HG03108 (cell line): Measurements from ENCODE around the gene SPSB1.

Experiments used
- ATAC-seq: cut with Tn5 transposase; IDR thresholded peaks from one replicate; pipeline ENCODE4 v1.9.1; 2021; ENCODE audit warnings: moderate library complexity; ENCODE audit not compliant: unreplicated experiment

Gene SPSB1

DNA sequence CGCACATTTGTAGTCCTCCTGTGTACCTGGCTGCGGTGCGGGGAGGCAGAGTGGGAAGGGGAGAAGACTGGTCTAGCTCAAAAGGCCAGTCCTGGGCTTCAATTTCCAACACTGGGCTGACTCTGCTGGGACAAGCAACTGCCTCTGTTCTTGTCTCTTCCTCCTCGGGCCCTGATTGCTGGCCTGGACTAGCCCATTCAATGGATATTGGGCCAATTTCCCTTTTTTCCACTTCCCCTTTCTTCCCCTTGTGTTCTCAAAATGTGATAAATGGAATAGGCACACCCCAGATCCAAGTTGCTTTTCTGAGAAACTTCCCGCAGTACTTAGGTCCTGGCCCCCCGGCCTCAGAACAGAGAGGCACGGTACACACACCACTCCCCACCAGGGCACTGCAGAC is 48.2 kb downstream of the SPSB1 start:
- ATAC-seq = no peak

DNA sequence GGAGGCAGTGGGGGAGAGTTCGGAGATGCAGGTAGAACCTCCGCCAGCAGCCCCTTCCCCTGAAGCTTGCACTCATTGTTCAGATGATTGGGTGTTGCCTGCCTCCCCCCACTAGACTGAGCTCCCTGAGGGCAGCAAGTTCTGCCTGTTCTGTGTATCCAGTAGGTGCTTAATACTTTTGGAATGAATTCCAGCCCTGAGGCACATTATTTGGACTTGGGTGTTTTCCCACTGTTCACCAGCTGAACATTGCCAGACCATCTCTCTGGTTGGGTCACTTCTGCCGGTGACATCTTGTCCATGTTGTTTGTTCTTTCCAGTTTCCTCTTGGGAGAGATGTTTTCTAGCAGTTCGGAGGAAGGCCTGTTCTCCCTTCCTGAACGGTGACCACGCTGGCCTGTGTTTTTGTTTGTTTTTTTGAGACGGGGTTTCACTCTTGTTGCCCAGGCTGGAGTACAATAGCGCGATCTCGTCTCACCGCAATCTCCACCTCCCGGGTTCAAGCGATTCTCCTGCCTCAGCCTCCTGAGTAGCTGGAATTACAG is 48.7 kb downstream of the SPSB1 start:
- ATAC-seq = no peak

DNA sequence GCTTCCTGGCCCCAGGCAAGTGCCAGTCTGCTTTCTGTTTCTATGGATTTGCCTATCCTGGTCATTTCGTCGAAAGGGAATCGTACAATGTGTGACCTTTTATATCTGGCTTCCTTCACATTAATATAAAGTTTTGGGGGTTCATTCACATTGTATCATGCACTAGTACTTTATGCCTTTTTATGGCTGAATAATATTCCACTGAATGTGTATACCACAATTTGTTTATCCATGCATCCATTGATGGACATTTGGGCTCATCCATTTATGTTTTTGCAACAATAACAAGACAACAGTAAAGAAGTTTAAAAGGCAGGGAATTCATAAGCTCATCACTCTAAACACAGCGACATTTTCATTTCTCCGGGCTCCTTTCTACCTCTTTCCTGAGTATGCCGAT is 50.6 kb downstream of the SPSB1 start:
- ATAC-seq = no peak

DNA sequence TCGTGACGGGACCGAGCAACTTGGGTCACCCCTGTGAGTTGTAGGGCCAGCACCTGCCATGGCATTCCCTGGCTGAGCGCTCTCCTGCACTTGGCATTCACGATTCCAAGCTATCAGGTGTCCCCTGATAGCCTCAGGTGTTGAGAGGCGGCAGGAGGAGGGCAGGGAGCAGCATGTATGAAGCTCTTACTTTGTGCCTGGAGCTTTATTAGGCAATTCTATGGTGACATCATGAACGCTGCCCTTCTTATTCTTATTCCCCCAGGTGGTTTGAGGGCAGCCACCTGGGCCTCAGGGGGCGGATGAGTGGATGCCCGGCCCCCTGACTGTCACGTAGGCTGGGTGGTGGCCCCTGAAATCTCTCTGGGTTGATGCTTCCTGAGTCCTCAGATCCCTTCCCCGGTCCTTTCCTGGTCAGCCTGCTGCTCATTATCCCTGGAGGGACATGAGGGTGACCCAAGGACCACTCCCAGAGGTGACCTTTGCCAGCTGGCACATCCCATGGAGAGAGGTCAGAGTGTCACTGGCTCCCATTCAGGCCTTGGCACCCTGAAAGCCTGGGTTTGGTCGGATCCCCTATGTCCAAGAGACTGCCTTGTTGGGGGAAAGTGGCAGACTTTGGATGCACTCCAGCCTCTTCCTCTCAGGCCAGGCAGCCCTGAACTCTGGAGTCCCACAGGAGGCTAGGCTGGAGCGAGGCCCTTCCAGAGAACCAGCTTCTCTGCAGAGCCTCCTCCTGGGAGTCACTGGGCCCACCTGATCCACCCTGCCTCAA is 51.9 kb downstream of the SPSB1 start:
- ATAC-seq = no peak

DNA sequence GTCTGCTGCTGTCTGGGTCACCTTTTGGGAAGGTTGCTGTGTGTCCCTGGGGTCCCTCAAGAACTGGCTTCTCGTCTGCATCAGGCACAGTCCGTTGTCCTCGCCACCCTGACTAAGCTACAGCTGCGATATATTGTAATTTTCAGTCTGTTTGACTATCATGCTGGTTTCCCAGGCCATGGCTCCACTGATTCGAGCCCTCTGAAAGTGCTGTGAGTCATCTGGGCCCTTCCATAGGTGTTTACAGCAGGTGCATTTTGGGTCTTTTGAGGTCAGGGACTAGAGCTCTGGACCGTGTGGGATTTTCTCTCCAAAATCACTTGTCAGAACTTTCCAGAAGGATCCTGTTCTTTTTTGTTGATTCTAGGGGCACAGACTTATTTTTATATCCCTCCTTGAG is 52.8 kb downstream of the SPSB1 start:
- no peak for ATAC-seq

DNA sequence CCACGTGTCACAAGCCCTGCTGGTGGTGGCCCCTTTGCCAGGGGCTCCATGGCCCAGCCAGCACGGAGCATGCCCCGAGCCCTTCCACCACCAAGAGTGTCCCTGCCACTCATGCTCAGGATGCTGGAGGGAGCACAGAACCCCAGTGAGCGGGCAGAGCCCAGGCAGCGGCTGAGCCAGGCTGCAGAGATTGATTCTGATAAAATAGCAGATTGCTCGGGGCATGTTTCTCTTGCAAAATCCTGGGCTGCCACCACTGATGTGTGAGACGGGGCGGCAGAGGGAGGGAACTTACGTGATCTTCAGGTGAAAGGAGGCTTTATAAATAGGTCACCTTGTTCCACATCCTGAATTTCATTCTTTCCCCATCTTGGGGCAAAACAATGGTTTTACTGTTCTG is 53.2 kb downstream of the SPSB1 start:
- no peak for ATAC-seq

DNA sequence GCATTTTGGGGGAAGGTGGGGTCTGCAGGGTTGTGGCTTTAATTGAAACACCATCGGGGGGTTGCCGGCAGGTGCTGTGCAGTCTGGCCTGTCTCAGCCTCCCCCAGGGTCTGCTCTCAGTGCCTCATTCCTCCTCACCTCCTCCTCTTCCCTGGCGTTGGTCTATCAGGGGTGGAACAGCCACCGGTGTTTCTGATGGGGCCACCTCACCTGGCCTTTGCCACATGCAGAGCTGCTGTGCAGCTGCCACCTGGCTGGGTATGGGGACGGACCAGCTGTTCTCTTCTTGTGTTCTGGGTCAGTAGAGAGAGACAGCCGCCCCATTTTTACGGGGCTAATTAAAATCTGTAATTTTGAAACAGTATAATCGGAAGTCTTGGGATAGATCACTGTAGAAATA is 53.9 kb downstream of the SPSB1 start:
- ATAC-seq = no peak

DNA sequence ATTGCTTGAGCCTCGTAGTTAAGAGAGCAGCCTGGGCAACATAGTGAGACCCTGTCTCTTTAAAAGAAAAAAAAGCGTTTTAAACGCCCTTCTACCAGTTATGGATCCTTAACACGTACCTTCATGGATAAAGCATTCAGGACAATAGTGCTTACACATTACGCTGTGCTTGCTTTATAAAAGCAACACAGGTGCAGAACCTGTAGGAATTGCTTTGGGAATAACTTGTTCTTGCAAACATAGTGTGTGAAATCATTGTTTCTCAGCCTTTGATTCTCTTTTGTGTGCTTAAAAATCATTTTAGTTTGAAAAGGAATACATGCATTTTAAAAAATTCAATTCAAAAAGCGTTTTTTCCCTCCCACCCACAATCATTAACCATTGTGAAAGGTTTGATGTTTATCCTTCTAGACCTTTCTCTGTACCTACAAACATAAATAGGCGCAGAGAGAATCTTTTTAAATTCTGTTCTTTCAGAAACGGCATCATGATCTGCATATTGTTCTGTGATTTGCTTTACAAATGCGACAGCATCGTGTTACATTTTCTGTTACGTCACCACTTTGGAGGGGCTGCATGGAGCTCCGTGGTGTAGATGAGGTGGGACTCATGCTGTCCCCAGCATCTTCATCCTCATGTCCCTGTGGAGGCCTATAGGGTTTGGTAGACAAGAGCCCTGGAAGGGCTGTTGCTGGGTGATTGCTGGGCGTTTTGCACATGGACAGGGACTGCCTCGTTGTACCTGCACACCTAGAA is 54.6 kb downstream of the SPSB1 start:
- ATAC-seq = no peak

DNA sequence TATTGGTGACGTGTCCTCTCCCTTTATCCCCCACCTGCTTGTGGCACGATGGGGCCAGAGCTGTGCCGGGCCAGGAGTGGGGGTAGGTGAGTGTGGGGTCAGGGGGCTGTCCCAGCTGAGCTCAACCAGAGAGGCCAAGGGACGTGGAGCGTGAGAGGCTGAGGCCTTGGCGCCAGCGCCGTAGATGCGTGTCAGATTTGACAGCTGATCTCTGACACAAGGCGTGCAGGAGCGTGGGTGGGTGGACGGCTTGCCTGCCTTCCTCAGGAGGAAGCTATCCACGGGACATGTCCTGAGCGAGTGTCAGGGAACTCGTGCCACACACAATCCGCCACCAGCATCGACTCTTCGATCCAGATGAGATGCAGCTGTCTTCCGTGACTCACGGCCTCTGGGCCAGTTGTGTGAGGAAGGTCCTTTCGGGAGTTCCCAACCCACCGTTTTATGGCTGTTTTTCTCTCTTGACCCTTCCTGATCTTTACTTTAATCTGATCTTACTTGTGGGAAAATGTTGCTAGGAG is 56.7 kb downstream of the SPSB1 start:
- no peak for ATAC-seq

DNA sequence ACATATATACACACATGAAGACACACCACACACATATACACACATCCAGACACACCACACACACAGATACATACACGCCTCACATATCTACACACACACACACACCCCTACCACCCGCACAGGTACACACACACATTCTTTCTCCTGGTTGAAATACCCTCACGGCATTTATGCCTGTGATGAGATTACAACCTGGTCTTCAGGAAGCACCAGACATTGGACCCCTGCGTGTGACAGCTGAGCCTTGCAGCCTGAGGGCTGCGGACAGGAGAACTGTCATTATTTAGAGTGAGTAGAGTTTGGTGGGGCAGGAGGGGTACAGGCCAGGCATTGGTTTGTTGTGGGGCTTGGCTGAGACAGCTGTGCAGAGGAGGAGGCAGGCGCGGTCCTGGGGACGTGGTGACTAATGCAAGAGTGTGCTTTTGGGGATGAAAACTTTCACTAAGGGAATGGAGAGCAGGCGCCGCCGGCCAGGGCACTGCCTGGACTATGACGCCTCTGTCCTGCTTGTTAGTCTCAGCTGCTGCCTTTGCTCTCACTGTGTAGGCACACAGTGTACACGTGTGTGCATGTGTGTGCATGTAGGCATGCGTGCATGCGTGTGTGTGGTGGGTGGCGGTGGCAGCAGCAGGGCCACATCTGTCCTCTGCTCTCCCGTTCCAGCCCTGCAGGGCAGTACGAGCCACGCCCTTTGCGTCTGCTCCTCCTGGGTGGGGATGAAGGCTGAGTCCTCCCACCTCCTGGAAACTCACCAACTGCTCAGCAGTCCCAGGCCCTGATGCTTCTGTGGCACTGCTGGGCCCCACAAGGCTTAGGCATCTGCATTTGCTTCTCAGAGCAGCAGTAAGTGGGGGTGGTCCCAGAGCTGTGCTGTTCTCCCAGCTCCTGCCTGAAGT is 57.6 kb downstream of the SPSB1 start:
- ATAC-seq = no peak

DNA sequence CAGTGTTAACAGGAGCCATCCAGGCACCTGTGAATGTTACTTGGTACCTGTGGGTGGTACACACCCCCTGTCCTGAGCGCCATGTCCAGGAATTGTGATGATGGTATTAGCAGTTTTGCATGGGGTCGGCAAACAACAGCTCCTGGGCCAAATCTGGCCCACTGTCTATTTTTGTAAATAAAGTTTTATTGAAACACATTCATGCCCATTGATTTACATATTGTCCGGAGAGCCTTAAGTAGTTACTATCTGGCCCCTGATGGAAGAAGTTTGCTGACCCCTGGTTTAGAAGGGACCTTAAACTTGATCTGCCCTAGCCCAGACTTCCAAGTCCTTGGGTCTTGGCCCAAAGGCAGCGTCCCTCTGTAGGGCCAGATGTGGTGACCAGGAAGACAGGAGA is 58.3 kb downstream of the SPSB1 start:
- no peak for ATAC-seq

DNA sequence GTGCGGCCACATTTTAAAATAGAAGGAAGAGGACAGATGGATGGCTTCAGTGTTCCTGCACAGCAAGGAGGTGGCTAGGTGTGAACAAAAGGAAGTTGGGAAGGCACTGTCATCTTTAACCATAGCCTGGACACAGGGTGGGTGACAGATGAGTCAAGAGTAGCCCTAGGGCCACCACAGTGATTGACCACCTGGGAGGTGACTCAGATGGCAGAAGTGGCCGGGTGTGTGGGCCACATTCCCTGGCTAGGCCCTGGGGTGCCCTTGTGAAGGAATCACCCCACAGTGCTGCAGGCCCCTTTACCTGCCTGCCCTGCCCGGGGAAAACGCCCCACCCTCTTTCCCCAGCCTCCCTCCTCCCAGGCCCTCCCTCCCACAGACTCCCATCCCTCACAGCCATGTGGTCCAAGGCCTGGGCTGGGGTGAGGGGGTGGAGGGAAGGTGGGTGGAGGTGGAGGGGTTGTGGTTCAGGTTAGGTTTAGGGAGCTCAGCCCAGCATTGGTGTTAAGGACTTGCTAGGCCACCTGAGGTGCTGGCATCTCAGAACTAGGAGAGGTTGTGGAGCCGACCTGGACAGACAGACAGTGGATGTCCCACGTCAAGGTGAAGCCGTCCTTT is 59.1 kb downstream of the SPSB1 start:
- ATAC-seq = no peak

DNA sequence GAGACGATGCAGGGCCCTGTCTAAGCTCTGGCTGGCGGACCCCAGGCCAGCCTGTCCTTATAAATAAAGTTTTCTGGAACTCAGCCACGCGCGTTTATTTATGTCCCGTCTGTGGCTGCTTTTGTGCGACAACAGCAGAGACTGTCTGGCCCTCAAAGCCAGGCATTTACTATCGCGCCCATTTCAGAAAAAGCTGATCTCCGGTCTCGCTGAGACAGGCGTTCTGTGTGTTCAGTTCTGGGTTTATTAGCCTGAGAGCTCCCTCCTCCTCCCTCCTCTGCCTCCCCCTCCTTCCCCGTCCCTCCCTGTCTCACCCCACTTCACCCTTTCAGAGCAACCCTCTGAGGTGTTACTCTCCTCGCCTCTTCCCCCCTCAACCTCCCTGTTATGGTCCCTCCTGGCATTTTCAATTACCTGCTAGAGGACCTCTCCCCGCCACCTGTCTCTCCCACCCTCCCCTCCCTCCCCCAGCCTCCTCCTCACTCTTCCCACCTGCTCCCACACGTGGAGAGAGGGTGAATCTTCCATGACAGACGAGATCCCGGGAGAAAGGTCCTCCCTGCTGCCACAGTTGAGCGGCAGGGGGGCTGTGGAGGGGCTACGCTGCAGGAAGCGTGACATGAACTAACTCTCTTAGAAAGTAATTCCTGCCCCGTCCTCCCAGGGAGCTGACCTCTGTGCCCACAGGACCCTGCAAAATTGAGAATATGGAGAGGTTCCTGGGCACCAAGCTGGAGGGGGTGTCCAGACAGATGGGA is 59.9 kb downstream of the SPSB1 start:
- no peak for ATAC-seq

DNA sequence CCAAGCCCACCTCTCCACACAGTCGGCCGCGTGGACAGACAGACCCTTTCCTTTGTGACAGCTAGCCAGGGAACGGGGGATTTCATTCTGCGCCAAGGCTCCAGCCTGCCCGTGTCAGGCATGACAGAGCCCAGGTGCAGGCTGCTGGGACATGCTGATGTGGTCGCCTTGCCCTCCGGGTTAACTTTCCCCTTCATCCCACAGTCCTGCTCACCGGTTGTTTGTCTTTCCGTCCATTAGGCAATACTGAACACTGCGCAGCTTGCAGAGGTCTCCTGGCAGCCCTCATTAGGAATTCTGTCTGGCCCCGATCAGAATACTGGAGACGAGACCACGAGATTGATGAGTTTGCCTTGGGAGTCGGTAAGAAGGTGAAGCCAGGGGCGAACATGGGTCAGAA is 62.8 kb downstream of the SPSB1 start:
- ATAC-seq = no peak

DNA sequence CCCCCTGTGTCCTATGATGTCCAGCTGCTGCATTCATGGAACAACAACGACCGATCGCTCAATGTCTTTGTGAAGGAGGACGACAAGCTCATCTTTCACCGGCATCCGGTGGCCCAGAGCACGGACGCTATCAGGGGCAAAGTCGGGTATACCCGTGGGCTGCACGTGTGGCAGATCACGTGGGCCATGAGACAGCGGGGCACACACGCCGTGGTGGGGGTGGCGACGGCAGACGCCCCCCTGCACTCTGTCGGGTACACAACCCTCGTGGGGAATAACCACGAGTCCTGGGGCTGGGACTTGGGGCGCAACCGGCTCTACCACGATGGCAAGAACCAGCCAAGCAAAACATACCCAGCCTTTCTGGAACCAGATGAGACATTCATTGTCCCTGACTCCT is 63.3 kb downstream of the SPSB1 start:
- no peak for ATAC-seq

DNA sequence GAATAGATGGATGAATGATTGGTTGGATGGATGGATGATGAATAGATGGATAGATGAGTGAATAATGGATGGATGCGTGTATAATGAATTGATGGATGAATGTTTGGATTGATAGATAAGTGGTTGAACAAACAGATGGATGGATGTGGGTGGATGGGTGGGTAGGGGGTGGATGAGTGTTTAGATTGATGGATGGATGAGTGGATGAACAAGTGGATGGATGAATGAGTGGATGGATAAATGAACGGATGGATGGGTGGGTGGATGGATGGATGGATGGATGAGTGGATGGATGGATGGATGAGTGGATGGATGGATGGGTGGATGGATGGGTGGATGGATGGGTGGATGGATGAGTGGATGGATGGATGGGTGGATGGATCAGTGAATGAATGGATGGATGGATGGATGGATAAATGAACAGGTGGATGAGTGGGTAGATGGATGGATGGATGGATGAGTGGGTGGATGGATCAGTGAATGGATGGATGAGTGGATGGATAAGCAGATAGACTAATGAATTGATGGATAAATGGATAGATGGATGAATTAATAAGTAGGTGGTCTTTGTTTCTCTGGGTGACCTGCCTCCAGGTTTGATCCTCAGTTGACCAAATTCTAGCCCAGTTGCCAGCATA is 64.3 kb downstream of the SPSB1 start:
- ATAC-seq = no peak

DNA sequence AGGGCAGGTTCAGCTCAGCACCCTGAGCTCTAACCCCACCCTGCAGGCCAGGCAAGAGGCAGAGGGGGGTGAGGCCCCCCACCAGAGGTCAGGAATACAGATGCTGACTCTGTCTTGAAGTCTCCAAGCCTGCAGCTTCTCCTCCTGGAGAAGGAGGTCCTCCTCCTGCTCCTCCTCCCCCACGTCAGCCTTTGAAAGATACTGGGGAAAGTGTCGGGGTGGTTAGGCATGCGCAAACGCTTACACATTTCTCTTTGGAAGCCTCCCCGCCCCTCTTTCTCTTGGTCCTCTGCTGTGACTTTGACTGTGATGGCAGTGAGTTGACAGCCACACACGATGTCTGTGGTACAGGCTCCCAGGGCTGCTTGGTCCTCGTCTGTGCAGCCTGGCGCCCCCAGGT is 65.3 kb downstream of the SPSB1 start:
- ATAC-seq = no peak

DNA sequence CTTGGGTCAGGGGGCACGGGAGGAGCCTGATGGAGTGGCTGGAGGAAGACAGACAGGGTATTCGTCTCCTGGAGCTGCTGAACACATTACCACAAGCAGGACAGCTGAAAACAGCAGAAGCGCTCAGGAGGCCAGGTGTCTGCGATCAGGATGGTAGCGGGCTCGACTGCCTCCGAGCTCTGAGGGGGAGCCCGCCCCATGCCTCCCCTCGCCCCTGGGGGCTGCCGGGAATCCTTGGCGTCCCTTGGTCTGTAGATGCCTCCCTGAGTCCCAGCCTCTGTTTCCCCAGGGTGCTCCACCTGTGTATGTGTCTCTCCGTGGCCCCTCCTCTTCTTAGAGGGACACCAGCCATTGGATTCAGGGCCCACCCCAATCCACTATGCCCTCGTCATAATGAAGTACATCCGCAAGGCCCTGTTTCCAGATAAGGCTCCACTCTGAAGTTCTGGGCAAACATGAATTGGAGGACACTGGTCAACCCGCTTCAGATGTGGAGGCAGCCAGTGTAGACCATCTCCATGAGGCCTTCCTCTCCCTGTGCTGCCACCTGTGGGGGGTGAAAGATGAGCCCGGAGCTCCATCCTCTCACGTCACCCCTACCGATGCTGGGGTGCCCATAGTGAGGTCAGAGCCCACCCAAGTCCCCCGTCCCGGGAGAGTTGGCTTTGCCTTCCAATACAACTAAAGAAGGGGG is 67.8 kb downstream of the SPSB1 start:
- ATAC-seq = no peak
